ENCODE measurements around the gene CBS.
"Not testable (repeated sequence)": the region's sequence is repeated elsewhere in the genome, so short reads cannot be mapped to it uniquely, and the experiment has no call there.

The CBS gene

DNA sequence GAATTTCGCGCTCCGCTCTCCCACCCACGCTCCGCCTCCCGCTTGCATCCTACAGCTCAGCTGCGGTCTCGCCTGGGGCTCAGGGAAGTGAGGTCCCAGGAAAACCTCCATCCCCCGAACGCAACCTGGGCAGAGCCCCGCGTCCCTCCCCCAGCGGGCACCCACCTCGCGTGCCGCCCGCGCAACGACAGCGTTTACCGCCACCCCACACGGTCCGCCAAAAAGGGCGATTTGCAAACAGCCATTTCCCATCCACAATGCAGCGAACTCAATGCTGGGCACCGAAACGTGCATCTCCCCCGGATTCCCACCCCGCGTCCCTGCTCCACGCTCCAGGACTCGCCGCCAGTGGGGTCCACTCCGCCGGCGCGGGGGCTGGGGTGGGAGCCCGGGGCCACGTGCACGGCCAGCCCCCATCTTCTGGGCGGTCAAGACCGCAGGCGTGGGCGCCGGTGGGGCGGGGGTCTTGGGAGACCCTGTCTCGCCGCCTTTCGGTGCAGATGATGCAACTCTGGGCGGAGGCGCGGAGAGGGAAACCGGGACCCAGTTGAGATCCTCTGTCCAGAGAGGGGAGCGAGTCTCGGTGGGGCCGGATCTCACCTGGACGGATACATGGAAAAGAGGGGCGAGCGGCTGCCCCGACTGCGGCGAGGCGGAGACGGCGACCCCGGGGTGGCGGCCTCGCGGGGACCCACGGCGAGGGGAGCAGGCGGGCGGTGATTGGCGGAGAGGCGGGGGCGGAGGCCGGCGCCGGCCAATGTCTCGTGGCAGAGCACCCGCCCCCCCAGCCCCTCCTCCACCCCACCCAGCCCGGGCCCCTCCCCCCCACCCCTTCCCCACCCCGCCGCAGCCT is at the start of gene CBS:
Gene CBS (minus strand): TSS at position 666 of the 853 bp plus-strand sequence. CDS start 3,642 bp downstream, outside the sequence.
- DNase-seq: not testable (repeated sequence)

GRCh38 chr21:43115956-43116355 is 40.3 kb upstream of the CBS start:
- DNase-seq: not testable (repeated sequence)

DNA sequence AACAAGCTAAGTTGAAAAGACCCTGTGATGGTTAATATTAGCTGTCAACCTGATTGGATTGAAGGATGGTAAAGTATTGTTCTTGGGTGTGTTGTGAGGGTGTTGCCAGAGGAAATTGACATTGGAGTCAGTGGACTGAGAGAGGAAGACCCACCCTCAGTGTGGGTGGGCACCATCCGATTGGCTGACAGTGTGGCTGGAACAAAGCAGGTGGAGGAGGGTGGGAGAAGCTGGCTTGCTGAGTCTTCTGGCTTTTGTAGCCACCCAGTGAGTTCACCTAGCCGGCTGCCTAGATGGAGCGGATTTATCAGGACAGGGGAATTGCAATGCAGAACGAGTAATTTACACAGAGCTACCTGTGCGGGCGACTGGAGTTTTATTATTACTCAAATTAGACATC is 38.8 kb upstream of the CBS start:
- DNase-seq: not testable (repeated sequence)

DNA sequence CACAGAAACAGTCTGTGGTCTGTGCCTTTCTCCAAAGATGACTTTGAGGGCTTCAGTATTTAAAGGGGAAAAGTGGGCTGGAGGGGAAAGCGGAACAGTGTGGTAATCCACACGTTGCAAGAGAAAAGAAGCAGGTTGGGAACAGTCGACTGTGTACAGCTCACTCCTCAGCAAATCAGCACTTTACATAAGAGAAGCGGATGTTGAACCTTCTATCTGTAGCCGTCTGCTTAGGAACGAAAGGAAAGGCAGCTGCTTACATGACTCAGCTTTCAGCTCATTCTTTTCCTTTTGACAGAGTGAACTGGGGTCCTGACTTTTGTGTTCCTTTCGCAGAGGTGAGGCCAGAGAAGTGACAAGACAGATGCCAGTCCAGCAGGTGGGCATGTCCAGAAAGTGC is 33.4 kb upstream of the CBS start:
- DNase-seq: not testable (repeated sequence)

DNA sequence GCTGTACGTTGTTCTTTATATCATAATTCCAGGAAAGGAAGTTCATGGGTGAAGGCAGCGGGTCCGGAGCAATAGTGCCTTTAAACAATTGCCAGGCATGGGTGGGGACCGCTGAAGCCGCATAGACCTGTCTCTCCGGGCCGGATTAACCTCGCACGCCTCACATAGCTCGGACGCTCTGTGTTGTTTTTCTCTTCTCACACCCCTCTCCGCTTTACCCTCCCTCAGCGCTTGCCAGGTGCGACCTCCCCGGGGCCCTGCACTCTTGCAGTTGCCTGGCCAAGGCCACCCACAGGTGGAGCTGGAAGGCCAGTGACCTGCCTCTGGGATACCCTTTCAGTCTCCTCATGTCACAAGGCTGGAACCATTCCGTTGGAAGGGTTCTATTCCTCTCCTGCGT is 32.5 kb upstream of the CBS start:
- not testable (repeated sequence) for DNase-seq

GRCh38 chr21:43107794-43108137 is 32.1 kb upstream of the CBS start:
- DNase-seq: not testable (repeated sequence)

- DNase-seq: not testable (repeated sequence)
Observed at GRCh38 chr21:43106965-43107793, 31.5 kb upstream of the CBS start, which contains the start of gene U2AF1. Gene U2AF1 (minus strand): TSS chr21:43107570. CDS start chr21:43107494, 76 bp downstream.

DNA sequence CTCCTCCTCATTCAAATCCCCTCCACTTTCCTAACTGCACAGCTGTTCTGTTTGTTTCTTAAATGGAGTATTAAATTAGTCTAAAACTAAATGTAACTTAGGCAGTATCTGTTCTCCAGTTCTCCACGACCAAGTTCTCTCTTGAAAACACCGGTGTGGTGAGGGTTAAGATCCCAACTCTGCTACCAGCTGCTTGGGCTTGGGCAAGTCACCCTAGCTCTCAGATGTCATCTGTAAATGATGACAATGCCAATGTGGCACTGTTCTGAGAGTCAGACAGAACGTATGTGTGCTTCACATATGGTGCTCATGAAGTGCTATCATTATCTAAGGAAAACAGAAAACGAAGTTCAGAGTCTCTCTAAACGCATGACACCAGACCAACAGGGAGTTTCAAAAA is 29.0 kb upstream of the CBS start:
- not testable (repeated sequence) for DNase-seq

- not testable (repeated sequence) for DNase-seq
Observed at GRCh38 chr21:43102281-43102680, 26.6 kb upstream of the CBS start.

DNA sequence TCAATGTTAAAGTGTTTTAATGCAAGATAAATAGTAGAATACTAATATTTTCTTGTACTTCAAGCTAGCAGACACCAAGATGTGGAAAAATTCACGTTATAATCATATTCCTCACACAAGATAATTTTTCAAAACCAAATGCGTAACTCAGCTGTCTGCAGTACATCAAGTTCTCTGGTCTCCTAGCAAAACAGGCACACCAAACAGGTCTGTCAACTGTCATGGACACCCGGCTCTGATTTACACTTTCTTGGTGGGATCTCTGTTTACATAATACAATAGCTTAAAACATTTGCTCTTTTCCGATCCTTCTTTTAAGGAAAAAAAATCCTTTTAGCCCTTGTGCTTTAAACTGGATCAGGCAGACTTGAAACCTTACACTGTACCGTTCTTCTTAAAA is 26.0 kb upstream of the CBS start:
- DNase-seq: not testable (repeated sequence)

GRCh38 chr21:43101000-43101399 is 25.4 kb upstream of the CBS start:
- DNase-seq: not testable (repeated sequence)

DNA sequence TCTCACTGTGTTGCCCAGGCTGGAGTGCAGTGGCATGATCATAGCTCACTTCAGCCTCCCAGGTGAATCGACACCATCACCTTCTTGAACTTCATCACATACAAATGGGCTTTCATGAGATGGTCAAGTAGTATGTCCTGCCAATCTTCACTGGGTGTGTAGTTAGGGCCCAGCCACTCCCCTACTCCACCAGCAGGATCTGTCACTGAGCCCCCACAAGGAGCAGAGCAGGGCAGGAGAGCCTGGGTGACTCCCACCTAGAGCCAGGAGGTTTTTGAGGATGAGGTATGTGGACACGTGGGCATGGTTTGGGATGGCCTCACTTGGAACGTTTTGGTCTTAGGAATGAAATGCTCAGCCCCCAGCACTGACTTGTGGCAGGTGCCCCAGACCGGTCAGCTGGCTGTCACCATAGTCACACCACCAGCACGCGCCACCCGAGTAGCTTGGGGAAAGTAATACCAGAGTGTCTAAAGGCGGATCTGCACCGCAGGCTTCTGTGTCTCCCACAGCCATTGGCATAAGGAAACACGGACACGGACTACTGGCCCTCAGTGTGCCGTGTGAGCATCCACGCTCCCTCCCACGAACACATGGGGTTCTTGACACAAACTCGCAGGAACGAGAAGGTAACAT is 16.5 kb upstream of the CBS start:
- not testable (repeated sequence) for DNase-seq

DNA sequence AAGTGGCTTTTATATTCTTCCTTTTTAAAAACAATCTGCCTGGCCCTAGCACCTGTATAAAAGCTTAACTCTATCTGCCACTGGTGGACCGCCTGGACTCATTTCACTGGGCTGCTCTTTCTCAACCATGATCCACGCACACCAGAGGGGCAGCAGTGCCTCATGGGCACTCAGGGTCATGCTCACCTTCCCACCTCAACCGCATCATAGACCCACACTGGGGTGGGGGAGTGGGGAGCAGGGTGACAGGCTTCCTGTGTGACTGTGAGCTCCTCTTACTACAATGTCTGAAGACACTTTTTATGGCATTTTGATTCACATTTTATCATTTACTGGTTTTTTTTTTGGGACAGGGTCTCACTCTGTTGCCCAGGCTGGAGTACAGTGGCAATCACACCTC is 15.3 kb upstream of the CBS start:
- DNase-seq: not testable (repeated sequence)

DNA sequence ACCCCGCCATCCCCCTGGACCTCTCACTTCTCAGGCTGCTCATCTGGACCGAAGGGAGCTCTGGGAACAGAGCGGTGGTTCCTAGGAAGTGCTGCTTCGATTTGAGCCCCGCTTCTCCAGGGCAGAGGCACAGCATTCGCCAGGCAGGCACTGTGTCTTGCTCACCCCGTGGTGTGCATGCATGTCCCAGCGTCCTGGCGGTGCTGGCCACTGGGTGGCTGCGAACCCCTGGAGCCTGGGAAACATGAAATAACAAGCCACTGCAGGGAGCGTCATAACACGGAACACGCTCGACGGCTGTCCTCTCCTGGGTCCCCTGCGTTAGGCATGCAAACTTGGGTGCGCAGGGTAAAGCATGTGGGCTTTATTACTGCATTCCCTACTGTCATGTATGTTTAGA is 13.8 kb upstream of the CBS start:
- DNase-seq: not testable (repeated sequence)

GRCh38 chr21:43082587-43083300 is 7.1 kb upstream of the CBS start:
- not testable (repeated sequence) for DNase-seq

GRCh38 chr21:43076643-43077042 is 1.0 kb upstream of the CBS start:
- DNase-seq: not testable (repeated sequence)

- not testable (repeated sequence) for DNase-seq
Observed at GRCh38 chr21:43076023-43076637, 495 bp upstream of the CBS start.

GRCh38 chr21:43074401-43075169 is 1.1 kb downstream of the CBS start:
- DNase-seq: not testable (repeated sequence)

DNA sequence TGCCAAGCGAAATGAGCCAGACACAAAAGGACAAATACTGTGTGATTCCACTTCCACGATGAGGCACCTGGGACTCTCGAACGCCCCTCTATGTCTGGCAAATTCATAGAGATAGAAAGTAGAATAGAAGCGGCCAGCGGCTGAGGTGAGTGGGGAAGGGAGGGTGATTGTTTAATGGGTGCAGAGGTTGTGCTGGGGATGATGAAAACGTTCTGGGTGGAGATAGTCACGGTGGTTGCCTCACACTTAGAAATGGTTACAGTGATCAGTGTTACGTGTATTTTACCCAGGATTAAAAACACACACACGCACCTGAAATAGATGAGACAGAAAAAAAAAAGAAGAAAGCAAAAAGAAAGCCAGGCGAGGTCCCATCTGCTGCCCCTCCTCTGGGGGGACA is 2.9 kb downstream of the CBS start:
- DNase-seq: not testable (repeated sequence)

DNA sequence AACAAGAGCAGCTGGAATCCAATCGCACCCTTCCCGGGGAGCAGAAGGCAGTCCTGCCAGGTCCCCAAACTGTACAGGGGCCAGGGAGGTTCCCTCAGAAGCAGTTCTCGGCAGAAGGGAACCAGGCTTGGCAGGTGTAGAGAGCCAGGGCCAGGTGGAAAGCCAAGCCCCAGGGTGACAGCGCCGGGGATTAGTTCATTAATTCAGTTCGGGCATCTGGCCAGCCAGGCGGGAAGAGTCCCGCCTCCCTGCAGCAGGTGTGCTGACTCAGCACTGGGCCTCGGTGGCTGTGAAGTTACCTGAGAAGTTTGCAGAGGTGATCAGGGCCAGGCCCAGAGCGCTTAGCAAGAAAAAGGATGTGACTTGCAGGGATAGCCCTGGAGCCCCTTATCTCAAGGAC is 6.0 kb downstream of the CBS start:
- not testable (repeated sequence) for DNase-seq

DNA sequence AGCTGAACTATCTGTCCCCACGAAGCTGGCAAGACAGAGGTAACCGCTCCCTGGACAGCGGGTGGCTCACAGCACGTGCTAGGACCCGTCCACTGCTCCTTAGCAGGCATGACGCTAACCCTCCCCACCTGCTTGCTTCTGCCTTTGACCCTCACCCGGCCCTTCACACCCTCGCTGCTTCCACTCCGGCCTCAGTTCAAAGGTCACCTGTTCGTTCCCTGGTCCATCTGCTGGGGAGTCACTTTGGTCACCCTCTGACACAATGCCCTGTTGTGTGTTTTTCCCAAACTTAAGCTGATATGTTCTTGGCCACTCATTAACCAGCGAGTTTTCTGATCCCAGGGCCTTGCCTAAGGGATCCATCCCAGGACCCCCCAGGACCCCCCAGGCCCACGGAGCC is 7.6 kb downstream of the CBS start:
- not testable (repeated sequence) for DNase-seq
